ENCODE results near the gene IRF7. TPM values are rescaled to one million over a fixed set of nuclear protein-coding genes. Genes with fewer than 3 reads are reported as not detected.

IRF7 gene
- total RNA-seq, 4 donors from 2014 or later, result 33.7 to 40.9 (median 36.6) TPM

- intact Hi-C loops (cut with DNase I; ENCODE audit: low total_unique reads), result no loop called here
- DNase-seq (ENCODE audit: low spot score in 2 of 2), result no peak
- TF ChIP-seq POLR2A (IDR thresholded peaks at IDR 0.05), result no peak
- TF ChIP-seq, protein P1, sequence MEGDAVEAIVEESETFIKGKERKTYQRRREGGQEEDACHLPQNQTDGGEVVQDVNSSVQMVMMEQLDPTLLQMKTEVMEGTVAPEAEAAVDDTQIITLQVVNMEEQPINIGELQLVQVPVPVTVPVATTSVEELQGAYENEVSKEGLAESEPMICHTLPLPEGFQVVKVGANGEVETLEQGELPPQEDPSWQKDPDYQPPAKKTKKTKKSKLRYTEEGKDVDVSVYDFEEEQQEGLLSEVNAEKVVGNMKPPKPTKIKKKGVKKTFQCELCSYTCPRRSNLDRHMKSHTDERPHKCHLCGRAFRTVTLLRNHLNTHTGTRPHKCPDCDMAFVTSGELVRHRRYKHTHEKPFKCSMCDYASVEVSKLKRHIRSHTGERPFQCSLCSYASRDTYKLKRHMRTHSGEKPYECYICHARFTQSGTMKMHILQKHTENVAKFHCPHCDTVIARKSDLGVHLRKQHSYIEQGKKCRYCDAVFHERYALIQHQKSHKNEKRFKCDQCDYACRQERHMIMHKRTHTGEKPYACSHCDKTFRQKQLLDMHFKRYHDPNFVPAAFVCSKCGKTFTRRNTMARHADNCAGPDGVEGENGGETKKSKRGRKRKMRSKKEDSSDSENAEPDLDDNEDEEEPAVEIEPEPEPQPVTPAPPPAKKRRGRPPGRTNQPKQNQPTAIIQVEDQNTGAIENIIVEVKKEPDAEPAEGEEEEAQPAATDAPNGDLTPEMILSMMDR (IDR thresholded peaks at IDR 0.05), result no peak
- WGBS, 2 donors, result 72% methylated on average over 42 to 45 of the region's 45 CpGs
- H3K4me3 ChIP-seq (ENCODE audit: low read depth, poor library complexity, severe bottlenecking), result no peak overlapping the region
Observed at GRCh38 chr11:620935-621814, 5.4 kb upstream of the IRF7 start.

GRCh38 chr11:620201-620600 is 4.5 kb upstream of the IRF7 start:
- no peak for DNase-seq (ENCODE audit: low spot score in 2 of 2)
- TF ChIP-seq, protein P1 (IDR thresholded peaks at IDR 0.05), result no peak
- TF ChIP-seq POLR2A (IDR thresholded peaks at IDR 0.05), result no peak
- H3K4me3 ChIP-seq (ENCODE audit: low read depth, poor library complexity, severe bottlenecking), result no peak overlapping the region
- WGBS, 2 donors, result 94 to 97% methylated on average over 13 of the region's 13 CpGs
- intact Hi-C loops (cut with DNase I; ENCODE audit: low total_unique reads), result no loop called here

DNA sequence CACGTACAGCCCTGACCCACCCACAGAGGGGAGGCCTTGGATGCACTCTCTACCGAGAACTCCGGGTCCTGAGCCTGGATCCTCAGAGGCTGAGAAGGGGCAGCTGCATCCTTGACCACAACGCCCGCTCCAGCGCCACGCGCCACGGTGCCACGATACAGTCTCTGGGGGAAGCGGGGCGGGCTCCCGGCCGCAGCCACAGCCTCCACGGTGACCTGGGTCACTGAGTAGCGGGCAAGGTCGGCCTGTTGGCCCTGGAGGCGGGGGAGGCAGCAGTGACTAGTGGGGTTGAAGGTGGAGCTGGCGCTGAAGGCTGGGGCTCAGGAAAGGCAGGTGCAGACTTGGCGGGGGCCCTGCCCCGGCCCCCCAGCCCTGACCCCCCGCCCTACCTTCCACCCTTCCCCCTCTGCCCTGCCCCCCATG is 3.9 kb upstream of the IRF7 start:
- WGBS, 2 donors, result 94% methylated on average over 18 to 22 of the region's 22 CpGs
- no peak for DNase-seq (ENCODE audit: low spot score in 2 of 2)
- intact Hi-C loops (cut with DNase I; ENCODE audit: low total_unique reads), result no loop called here
- TF ChIP-seq, protein P1 (IDR thresholded peaks at IDR 0.05), result no peak
- TF ChIP-seq POLR2A (IDR thresholded peaks at IDR 0.05), result no peak
- no peak overlapping the region for H3K4me3 ChIP-seq (ENCODE audit: low read depth, poor library complexity, severe bottlenecking)

GRCh38 chr11:618856-619627 is 3.3 kb upstream of the IRF7 start:
- WGBS, 2 donors, result 90 to 94% methylated on average over 10 to 24 of the region's 24 CpGs
- TF ChIP-seq POLR2A (IDR thresholded peaks at IDR 0.05), result no peak
- TF ChIP-seq, protein P1 (IDR thresholded peaks at IDR 0.05), result no peak
- DNase-seq (ENCODE audit: low spot score in 2 of 2), result no peak
- intact Hi-C loops (cut with DNase I; ENCODE audit: low total_unique reads), result no loop called here
- no peak overlapping the region for H3K4me3 ChIP-seq (ENCODE audit: low read depth, poor library complexity, severe bottlenecking)

GRCh38 chr11:617912-618682 is 2.3 kb upstream of the IRF7 start:
- no peak overlapping the region for H3K4me3 ChIP-seq (ENCODE audit: low read depth, poor library complexity, severe bottlenecking)
- 88 to 92% methylated on average over 17 to 24 of the region's 25 CpGs for WGBS, 2 donors
- TF ChIP-seq, protein P1 (IDR thresholded peaks at IDR 0.05), result no peak
- no peak for TF ChIP-seq POLR2A (IDR thresholded peaks at IDR 0.05)
- DNase-seq (ENCODE audit: low spot score in 2 of 2), result no peak
- intact Hi-C loops (cut with DNase I; ENCODE audit: low total_unique reads), result no loop called here

Data from lower leg skin (tissue), 4 donors.